Esophagus muscularis mucosa (tissue), 4 donors: ENCODE results near the gene SLC7A1. TPM values are rescaled to one million over a fixed set of nuclear protein-coding genes. Genes with fewer than 3 reads are reported as not detected.

Experiments used
- DNase-seq: peaks from one replicate; pipeline ENCODE4 v3.0.0-alpha.2; 2017; ENCODE audit errors: extremely low spot score
- H3K27ac ChIP-seq, 4 donors: fragments of 200-600 bp; sonication (generic); replicated peaks in 1 of 4; 1 replicate in 3 of 4; 2 replicates in 1 of 4; pipeline ENCODE4 v1.5.1; 2016 to 2019; ENCODE audit warnings: mild to moderate bottlenecking in 1 of 4
- H3K27me3 ChIP-seq, 4 donors: fragments of 200-600 bp; sonication (generic); one replicate each; pipeline versions ENCODE4 v1.5.1 to v1.6.0; 2016 to 2019
- H3K36me3 ChIP-seq, 4 donors: fragments of 200-600 bp; sonication (generic); one replicate each; pipeline ENCODE4 v1.5.1; 2016 to 2019
- H3K4me1 ChIP-seq, 4 donors: fragments of 200-600 bp; sonication (generic); one replicate each; pipeline ENCODE4 v1.5.1; 2016 to 2019
- H3K4me3 ChIP-seq, 4 donors: fragments of 200-600 bp; sonication (generic); 1 replicate in 2 of 4; 2 replicates in 2 of 4; pipeline ENCODE4 v1.5.1; 2016 to 2019; ENCODE audit warnings: mild to moderate bottlenecking in 4 of 4, moderate library complexity in 1 of 4
- H3K9me3 ChIP-seq, 4 donors: fragments of 200-600 bp; sonication (generic); 1 replicate in 3 of 4; 2 replicates in 1 of 4; pipeline ENCODE4 v1.5.1; 2016 to 2019
- CTCF ChIP-seq, 3 experiments: fragments of 200-600 bp in 2 of 3; fragments of 450-650 bp in 1 of 3; sonication (generic) in 2 of 3; IDR thresholded peaks; one replicate each; pipeline ENCODE4 v1.5.1; 2017 to 2019; ENCODE audit warnings: antibody characterized with exemption in 3 of 3, mild to moderate bottlenecking in 2 of 3, moderate library complexity in 1 of 3
- EP300 ChIP-seq: sonication (generic); formaldehyde crosslinking; IDR thresholded peaks from one replicate; pipeline ENCODE4 v1.6.1; 2017; ENCODE audit warnings: antibody characterized with exemption
- POLR2A ChIP-seq: fragments of 450-650 bp; IDR thresholded peaks from one replicate; pipeline ENCODE4 v1.6.1; 2017; ENCODE audit warnings: antibody characterized with exemption, moderate library complexity, mild to moderate bottlenecking, low read depth
- POLR2AphosphoS5 ChIP-seq, 2 donors: sonication (generic); formaldehyde crosslinking; IDR thresholded peaks; one replicate each; pipeline ENCODE4 v1.6.1; 2017; ENCODE audit warnings: antibody characterized with exemption in 2 of 2
- WGBS: methylation state at CpG from one replicate; pipeline ENCODE4 v1.1.5; 2018; 5-methylcytosine and 5-hydroxymethylcytosine counted together
- intact Hi-C: fragments of 100-400 bp; cut with DNase I; formaldehyde crosslinking; loops from one replicate; pipeline ENCODE4 v1.15.1; 2023
- total RNA-seq, 4 donors: library from RNA; depleted of rRNA; stranded (reverse); fragments of >200 nt; gene quantifications; one replicate each; pipeline versions ENCODE4 v1.1.0 to v1.2.1, GENCODE V29; 2016

The SLC7A1 gene
- total RNA-seq, 4 donors from 2014 or later = 15.0 to 28.8 (median 21.6) TPM

GRCh38 chr13:29561918-29562317 lies 33.6 kb downstream of the SLC7A1 start:
- 82% methylated on average over 6 of the region's 6 CpGs for WGBS
- intact Hi-C loops = no loop called here
- no peak overlapping the region for H3K4me3 ChIP-seq

GRCh38 chr13:29556742-29557141 lies 38.7 kb downstream of the SLC7A1 start:
- no peaks in the 10 kb centered on the region for H3K4me1 ChIP-seq
- H3K9me3 ChIP-seq = no peaks in the 10 kb centered on the region
- intact Hi-C loops = no loop called here
- no peaks in the 10 kb centered on the region for H3K27me3 ChIP-seq
- peaks cover 0 to 20% (median 8%) of the 10 kb centered on the region in 4 donors for H3K36me3 ChIP-seq
- no peak overlapping the region for H3K4me3 ChIP-seq
- 83% methylated on average over 3 of the region's 3 CpGs for WGBS
- no peak for TF ChIP-seq POLR2A
- no peak for TF ChIP-seq POLR2AphosphoS5 (IDR thresholded peaks at IDR 0.05)
- TF ChIP-seq EP300 = no peak
- no peak for TF ChIP-seq CTCF (IDR thresholded peaks at IDR 0.05)
- no peak for DNase-seq
- no peak overlapping the region for H3K27ac ChIP-seq

More at GRCh38 chr13:29561918-29562317, 33.6 kb downstream of the SLC7A1 start:
- Histone ChIP-seq H3K9me3 (no peaks in the 10 kb centered on the region), H3K27ac (no peak overlapping the region), H3K4me1 (peaks cover 7 to 22% (median 17%) of the 10 kb centered on the region in 4 donors), H3K27me3 (no peaks in the 10 kb centered on the region), H3K36me3 (no peaks in the 10 kb centered on the region)
- no peak for TF ChIP-seq POLR2A
- TF ChIP-seq EP300 = no peak
- TF ChIP-seq POLR2AphosphoS5 (IDR thresholded peaks at IDR 0.05) = no peak
- no peak for TF ChIP-seq CTCF (IDR thresholded peaks at IDR 0.05)
- DNase-seq = no peak

GRCh38 chr13:29551214-29551613 lies 44.3 kb downstream of the SLC7A1 start:
- 96% methylated on average over 6 of the region's 6 CpGs for WGBS

GRCh38 chr13:29550430-29550988 lies 45.0 kb downstream of the SLC7A1 start:
- Histone ChIP-seq H3K36me3 (peaks cover 11 to 55% (median 21%) of the 10 kb centered on the region in 4 donors), H3K27ac (no peak overlapping the region), H3K4me3 (no peak overlapping the region), H3K27me3 (no peaks in the 10 kb centered on the region), H3K9me3 (no peaks in the 10 kb centered on the region), H3K4me1 (peaks cover 0 to 14% (median 1%) of the 10 kb centered on the region in 4 donors)
- 90% methylated on average over 5 of the region's 5 CpGs for WGBS
- DNase-seq = no peak
- intact Hi-C loops = no loop called here
- TF ChIP-seq POLR2AphosphoS5 (IDR thresholded peaks at IDR 0.05) = no peak

More at GRCh38 chr13:29551214-29551613, 44.3 kb downstream of the SLC7A1 start:
- peaks cover 0 to 7% (median 1%) of the 10 kb centered on the region in 4 donors for H3K4me1 ChIP-seq
- H3K36me3 ChIP-seq = peaks cover 11 to 55% (median 21%) of the 10 kb centered on the region in 4 donors
- H3K27ac ChIP-seq = no peak overlapping the region
- DNase-seq = no peak
- intact Hi-C loops = no loop called here
- no peak overlapping the region for H3K4me3 ChIP-seq
- H3K9me3 ChIP-seq = no peaks in the 10 kb centered on the region
- H3K27me3 ChIP-seq = no peaks in the 10 kb centered on the region
- no peak for TF ChIP-seq POLR2A

- Histone ChIP-seq H3K4me1 (peaks cover 0 to 14% (median 1%) of the 10 kb centered on the region in 4 donors), H3K4me3 (no peak overlapping the region), H3K27ac (no peak overlapping the region), H3K27me3 (no peaks in the 10 kb centered on the region), H3K36me3 (peaks cover 11 to 54% (median 21%) of the 10 kb centered on the region in 4 donors), H3K9me3 (no peaks in the 10 kb centered on the region)
- no peak for DNase-seq
- TF ChIP-seq POLR2AphosphoS5 (IDR thresholded peaks at IDR 0.05) (no peak), EP300 (no peak), POLR2A (no peak), CTCF (IDR thresholded peaks at IDR 0.05) (no peak)
- 90% methylated on average over 7 of the region's 7 CpGs for WGBS
- intact Hi-C loops = no loop called here
Observed at GRCh38 chr13:29548722-29549121, 46.8 kb downstream of the SLC7A1 start.

- WGBS = 52% methylated on average over 7 of the region's 7 CpGs
- peaks cover 7 to 39% (median 15%) of the 10 kb centered on the region in 4 donors for H3K36me3 ChIP-seq
- TF ChIP-seq CTCF (IDR thresholded peaks at IDR 0.05) (no peak), POLR2A (no peak), EP300 (no peak), POLR2AphosphoS5 (IDR thresholded peaks at IDR 0.05) (no peak)
- intact Hi-C loops = no loop called here
- H3K27ac ChIP-seq = no peak overlapping the region
- no peaks in the 10 kb centered on the region for H3K9me3 ChIP-seq
- H3K27me3 ChIP-seq = no peaks in the 10 kb centered on the region
- no peak overlapping the region for H3K4me3 ChIP-seq
- H3K4me1 ChIP-seq = peaks cover 0 to 14% (median 1%) of the 10 kb centered on the region in 4 donors
- no peak for DNase-seq
Observed at GRCh38 chr13:29547153-29547552, 48.3 kb downstream of the SLC7A1 start.
